AG04449 (cell line): Measurements from ENCODE around the gene KLHL29.

Source experiments
- CTCF ChIA-PET: fragments of 350-600 bp; formaldehyde crosslinking; extraction: SDS; loops from one replicate; lab custom pipeline; 2021; ENCODE audit warnings: antibody characterized with exemption; lab: Yijun Ruan, JAX
- POLR2A ChIA-PET: fragments of 400-600, 350-600 bp; formaldehyde crosslinking; extraction: SDS; loops from one replicate; lab custom pipeline; 2020; ENCODE audit warnings: antibody characterized with exemption, inconsistent platforms; lab: Yijun Ruan, JAX
- DNase-seq: peaks from one replicate; pipeline ENCODE4 v3.0.0-alpha.2; 2010; ENCODE audit warnings: low read depth, low spot score
- H3K4me3 ChIP-seq: 2 replicates; pipeline ENCODE4 v1.5.1; 2011; ENCODE audit warnings: low read depth, mild to moderate bottlenecking, control low read depth, low read length
- CTCF ChIP-seq: IDR thresholded peaks from one replicate; pipeline ENCODE4 v1.5.1; 2011; ENCODE audit warnings: mild to moderate bottlenecking, moderate library complexity, low read length, control low read depth, inconsistent platforms; ENCODE audit not compliant: insufficient read depth; ENCODE audit errors: missing control alignments

KLHL29 gene

GRCh38 chr2:23627236-23628009, 242.4 kb downstream of the KLHL29 start:
- no peak for TF ChIP-seq CTCF

GRCh38 chr2:23628926-23629771, 244.2 kb downstream of the KLHL29 start:
- ChIA-PET POLR2A (no interaction called here), CTCF (interaction anchor here (1.1 to 1.3 kb wide), 2 partner anchors 10 to 12 kb away, joined by 3 to 6 read pairs; no protein-coding TSS in a partner anchor)
- no peak overlapping the region for H3K4me3 ChIP-seq
- no peak for DNase-seq
- no peak for TF ChIP-seq CTCF

More at GRCh38 chr2:23627236-23628009, 242.4 kb downstream of the KLHL29 start:
- ChIA-PET POLR2A (no interaction called here), CTCF (interaction anchor here (0.7 to 1.5 kb wide), 4 partner anchors 8 to 12 kb away, joined by 3 to 4 read pairs (median 4); no protein-coding TSS in a partner anchor)
- DNase-seq = no peak
- no peak overlapping the region for H3K4me3 ChIP-seq

- no peak for DNase-seq
- ChIA-PET CTCF (interaction anchor here (1.3 kb wide), 1 partner anchor 13 kb away, joined by 6 read pairs; no protein-coding TSS in a partner anchor), POLR2A (no interaction called here)
- TF ChIP-seq CTCF = no peak
- H3K4me3 ChIP-seq = no peak overlapping the region
These were observed 244.9 kb downstream of the KLHL29 start for GRCh38 chr2:23629772-23630480.

- H3K4me3 ChIP-seq = no peak overlapping the region
- TF ChIP-seq CTCF = no peak
- CTCF ChIA-PET = no interaction called here
- POLR2A ChIA-PET = no interaction called here
- no peak for DNase-seq
These were observed 246.0 kb downstream of the KLHL29 start for GRCh38 chr2:23630961-23631360.

- no peak for DNase-seq
- CTCF ChIA-PET = interaction anchor here (1.4 kb wide), 1 partner anchor 16 kb away, joined by 3 read pairs; no protein-coding TSS in a partner anchor
- no peak overlapping the region for H3K4me3 ChIP-seq
- POLR2A ChIA-PET = no interaction called here
- no peak for TF ChIP-seq CTCF
These were observed 246.4 kb downstream of the KLHL29 start for GRCh38 chr2:23631389-23631788.
